GM23248 (cell line): Measurements from ENCODE around the gene IQSEC1.

Experiments used
- EZH2 ChIP-seq: fragments of 200-600 bp; sonication (generic); IDR thresholded peaks from 2 replicates; pipeline ENCODE4 v1.6.1; 2018; ENCODE audit warnings: antibody characterized with exemption, mild to moderate bottlenecking; ENCODE audit not compliant: insufficient read depth, poor library complexity, severe bottlenecking
- EZH2phosphoT487 ChIP-seq: fragments of 200-600 bp; sonication (generic); IDR thresholded peaks from 2 replicates; pipeline ENCODE4 v1.6.1; 2018; ENCODE audit warnings: antibody characterized with exemption, moderate library complexity, mild to moderate bottlenecking, low read depth; ENCODE audit not compliant: insufficient read depth

- TF ChIP-seq EZH2, result no peak
- TF ChIP-seq EZH2phosphoT487, result no peak
These were observed 204.1 kb downstream of the IQSEC1 start for GRCh38 chr3:12869035-12869621.
